Measurements from ENCODE around the gene PXT1. TPM values are rescaled to one million over a fixed set of nuclear protein-coding genes. Genes with fewer than 3 reads are reported as not detected.
A peak's percentile ranks its signal among the peaks of the same experiment; 100 is the strongest.

Gene PXT1
- polyA plus RNA-seq, 3 donors = 0.13 to 0.31 (median 0.24) TPM

DNA sequence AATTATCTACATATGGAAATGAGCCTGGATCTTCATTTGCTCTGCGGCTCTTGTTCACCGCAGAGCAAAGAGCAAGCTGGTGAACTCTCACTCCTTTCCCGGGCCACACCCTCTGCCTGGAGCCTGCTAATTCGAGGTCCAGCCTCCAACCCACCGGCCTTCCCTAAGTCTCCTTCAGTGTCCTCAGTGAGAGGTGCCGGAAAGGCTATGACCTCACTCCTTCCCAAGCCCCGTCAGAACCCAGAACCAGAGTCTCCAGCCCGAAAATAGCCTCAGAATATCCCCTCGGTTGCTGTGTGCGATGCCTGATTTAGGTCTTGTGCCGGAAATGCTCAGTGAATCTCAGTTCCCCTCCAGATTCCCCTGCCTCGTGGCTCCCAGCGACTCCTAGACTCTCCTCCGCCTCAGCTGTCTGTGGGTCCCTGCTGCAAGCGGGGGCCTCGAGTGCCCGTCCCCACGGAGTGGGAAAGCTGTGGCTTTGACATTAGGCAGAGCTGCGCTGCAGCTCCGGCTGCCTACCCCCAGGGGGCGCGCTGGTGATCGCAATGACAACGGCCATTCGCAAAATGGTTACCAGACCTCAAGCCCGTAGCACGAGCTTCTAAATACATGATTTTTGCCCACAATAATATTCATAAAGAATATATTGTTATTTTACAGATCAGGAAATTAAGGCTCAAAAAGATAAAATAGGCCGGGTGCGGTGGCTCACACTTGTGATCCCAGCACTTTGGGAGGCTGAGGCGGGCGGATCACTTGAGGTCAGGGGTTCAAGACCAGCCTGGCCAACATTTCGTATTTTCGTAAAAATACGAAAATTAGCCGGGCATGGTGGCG, 101.8 kb downstream of the PXT1 start:
- Mint-ChIP-seq H3K27me3 (ENCODE audit: low read depth in 3 of 3) (peaks cover 15 to 18% (median 15%) of the 10 kb centered on the region in 3 donors), H3K9me3 (no peaks in the 10 kb centered on the region), H3K4me1 (peaks cover 14% of the 10 kb centered on the region), H3K4me3 (peak overlapping the region; percentile 77 to 94), H3K36me3 (no peaks in the 10 kb centered on the region), H3K27ac (peak overlapping the region in 4 of 7 donors; percentile 37 to 75 (median 62))
- 22% methylated on average over 24 of the region's 36 CpGs for WGBS (ENCODE audit: insufficient coverage)
- Histone ChIP-seq H3K36me3 (replicated peaks in 1 of 2; ENCODE audit: control insufficient read depth in 1 of 2, insufficient read depth in 2 of 2, low read length in 2 of 2) (no peaks in the 10 kb centered on the region), H3K27me3 (ENCODE audit: control insufficient read depth in 2 of 2, insufficient read depth in 2 of 2, low read length in 2 of 2) (peaks cover 3 to 15% of the 10 kb centered on the region in 2 donors), H4K20me1 (ENCODE audit: insufficient read depth, low read length) (no peaks in the 10 kb centered on the region), H3K9me3 (replicated peaks in 1 of 2; ENCODE audit: control insufficient read depth in 1 of 2, insufficient read depth in 1 of 2, low read length in 2 of 2) (no peaks in the 10 kb centered on the region), H2AFZ (ENCODE audit: insufficient read depth, low read depth, low read length, poor library complexity, severe bottlenecking) (peak overlapping the region; percentile 84), H3K79me2 (ENCODE audit: insufficient read depth, low read length) (no peaks in the 10 kb centered on the region), H3K9ac (ENCODE audit: insufficient read depth, low read length, poor library complexity, severe bottlenecking) (no peak overlapping the region), H3K4me3 (replicated peaks in 1 of 3; ENCODE audit: low read depth in 2 of 3, low read length in 3 of 3) (peak overlapping the region in 1 of 3 experiments; percentile 56), H3K4me2 (replicated peaks; ENCODE audit: extremely low read depth, low read length, poor library complexity, severe bottlenecking) (peak overlapping the region; percentile 62), H3K4me1 (ENCODE audit: control insufficient read depth in 1 of 2, insufficient read depth in 2 of 2, low read length in 2 of 2) (peaks cover 9% of the 10 kb centered on the region in 2 donors), H3K27ac (ENCODE audit: low read depth in 1 of 2, low read length in 2 of 2) (no peak overlapping the region)
- peak; percentile 62 to 78 (median 74) for DNase-seq
- intact Hi-C loops (cut with micrococcal nuclease) = no loop called here
- TF ChIP-seq, protein P1, sequence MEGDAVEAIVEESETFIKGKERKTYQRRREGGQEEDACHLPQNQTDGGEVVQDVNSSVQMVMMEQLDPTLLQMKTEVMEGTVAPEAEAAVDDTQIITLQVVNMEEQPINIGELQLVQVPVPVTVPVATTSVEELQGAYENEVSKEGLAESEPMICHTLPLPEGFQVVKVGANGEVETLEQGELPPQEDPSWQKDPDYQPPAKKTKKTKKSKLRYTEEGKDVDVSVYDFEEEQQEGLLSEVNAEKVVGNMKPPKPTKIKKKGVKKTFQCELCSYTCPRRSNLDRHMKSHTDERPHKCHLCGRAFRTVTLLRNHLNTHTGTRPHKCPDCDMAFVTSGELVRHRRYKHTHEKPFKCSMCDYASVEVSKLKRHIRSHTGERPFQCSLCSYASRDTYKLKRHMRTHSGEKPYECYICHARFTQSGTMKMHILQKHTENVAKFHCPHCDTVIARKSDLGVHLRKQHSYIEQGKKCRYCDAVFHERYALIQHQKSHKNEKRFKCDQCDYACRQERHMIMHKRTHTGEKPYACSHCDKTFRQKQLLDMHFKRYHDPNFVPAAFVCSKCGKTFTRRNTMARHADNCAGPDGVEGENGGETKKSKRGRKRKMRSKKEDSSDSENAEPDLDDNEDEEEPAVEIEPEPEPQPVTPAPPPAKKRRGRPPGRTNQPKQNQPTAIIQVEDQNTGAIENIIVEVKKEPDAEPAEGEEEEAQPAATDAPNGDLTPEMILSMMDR (IDR thresholded peaks at IDR 0.05) = peak; percentile 97

Small RNA genes within 50 kb of the gene (small RNA-seq; reads per million reads assigned to genes)
- gene RN7SL502P (ENCODE audit: insufficient read length, low read depth) = not detected

Other genes with a start within 250 kb of the PXT1 start
- 1 to 10 TPM; 1.1 to 9.2 (median 1.3) TPM for gene BRPF3, start 246.1 kb downstream of the PXT1 start, polyA plus RNA-seq
- gene PNPLA1, start 172.8 kb downstream of the PXT1 start, polyA plus RNA-seq = 1 to 10 TPM; 3.5 to 3.9 (median 3.8) TPM
- not detected for gene BNIP5, start 106.0 kb downstream of the PXT1 start, polyA plus RNA-seq
- gene ETV7, start 55.2 kb downstream of the PXT1 start, polyA plus RNA-seq = 1 to 10 TPM in 2 of 3 donors, under 1 TPM in 1; 0.10 to 2.2 (median 1.5) TPM
- gene KCTD20, start 146 bp upstream of the PXT1 start, polyA plus RNA-seq = 10 to 100 TPM; 23.7 to 79.7 (median 73.9) TPM
- gene STK38, start 104.6 kb upstream of the PXT1 start, polyA plus RNA-seq = 10 to 100 TPM; 57.1 to 95.7 (median 58.4) TPM
- gene SRSF3, start 151.5 kb upstream of the PXT1 start, polyA plus RNA-seq = 100 to 1,000 TPM; 293 to 341 (median 297) TPM
- gene CDKN1A, start 235.9 kb upstream of the PXT1 start, polyA plus RNA-seq = 1,000 to 10,000 TPM in 1 of 3 donors, 100 to 1,000 TPM in 2; 117 to 1,223 (median 144) TPM